Type B pancreatic cell (in vitro differentiated cells): Measurements from ENCODE around the gene DLX5. TPM values are rescaled to one million over a fixed set of nuclear protein-coding genes. Genes with fewer than 3 reads are reported as not detected.

Source experiments
- DNase-seq: peaks from one replicate; pipeline ENCODE4 v3.0.0; 2021; ENCODE audit warnings: mixed read lengths; ENCODE audit not compliant: unreplicated experiment; ENCODE audit errors: extremely low spot score
- H3K27ac Mint-ChIP-seq: 2 replicates; pipeline ENCODE4 v1.8.0; 2021; ENCODE audit warnings: mild to moderate bottlenecking, mixed read lengths
- H3K27me3 Mint-ChIP-seq: 2 replicates; pipeline ENCODE4 v1.8.0; 2021; ENCODE audit warnings: mixed read lengths
- H3K36me3 Mint-ChIP-seq: 2 replicates; pipeline ENCODE4 v1.8.0; 2021; ENCODE audit warnings: mixed read lengths
- H3K4me1 Mint-ChIP-seq: one replicate; pipeline ENCODE4 v1.8.0; 2021; ENCODE audit warnings: mixed read lengths; ENCODE audit not compliant: unreplicated experiment
- H3K4me3 Mint-ChIP-seq: 2 replicates; pipeline ENCODE4 v1.8.0; 2021; ENCODE audit warnings: mild to moderate bottlenecking, mixed read lengths
- H3K9me3 Mint-ChIP-seq: 2 replicates; pipeline ENCODE4 v1.8.0; 2021; ENCODE audit warnings: mixed read lengths
- CTCF ChIP-seq: fragments of 200-600 bp; sonication (generic); conservative IDR thresholded peaks from 2 replicates; pipeline ENCODE4 v1.5.0; 2021; ENCODE audit warnings: antibody characterized with exemption, mild to moderate bottlenecking
- total RNA-seq: library from RNA; stranded (reverse); gene quantifications from 2 replicates; pipeline ENCODE4 v1.2.1, GENCODE V29; 2021; ENCODE audit warnings: low replicate concordance

The DLX5 gene
- total RNA-seq, 1 donor from 2014 or later, result 37.9 TPM

- Mint-ChIP-seq H3K4me3 (peak overlapping the region; percentile 88), H3K9me3 (peaks cover 7% of the 10 kb centered on the region), H3K36me3 (peaks cover 13% of the 10 kb centered on the region), H3K27me3 (peaks cover 98% of the 10 kb centered on the region), H3K27ac (peak overlapping the region; percentile 68), H3K4me1 (peaks cover 61% of the 10 kb centered on the region)
- TF ChIP-seq CTCF, result no peak
- DNase-seq, result no peak
These were observed 28.3 kb downstream of the DLX5 start for GRCh38 chr7:96996111-96996957.

- TF ChIP-seq CTCF, result no peak
- H3K36me3 Mint-ChIP-seq, result peaks cover 13% of the 10 kb centered on the region
- H3K4me3 Mint-ChIP-seq, result no peak overlapping the region
- no peak for DNase-seq
- H3K9me3 Mint-ChIP-seq, result peaks cover 7% of the 10 kb centered on the region
- H3K27me3 Mint-ChIP-seq, result peaks cover 98% of the 10 kb centered on the region
- H3K27ac Mint-ChIP-seq, result no peak overlapping the region
- H3K4me1 Mint-ChIP-seq, result peaks cover 54% of the 10 kb centered on the region
These were observed 29.1 kb downstream of the DLX5 start for GRCh38 chr7:96995406-96996110.

GRCh38 chr7:96993980-96994379 lies 30.7 kb downstream of the DLX5 start:
- no peak overlapping the region for H3K4me3 Mint-ChIP-seq
- no peak for DNase-seq
- H3K36me3 Mint-ChIP-seq, result peaks cover 13% of the 10 kb centered on the region
- H3K9me3 Mint-ChIP-seq, result peaks cover 7% of the 10 kb centered on the region
- H3K27ac Mint-ChIP-seq, result no peak overlapping the region
- H3K4me1 Mint-ChIP-seq, result peaks cover 47% of the 10 kb centered on the region
- TF ChIP-seq CTCF, result no peak
- peaks cover 96% of the 10 kb centered on the region for H3K27me3 Mint-ChIP-seq

GRCh38 chr7:96993094-96993865 lies 31.4 kb downstream of the DLX5 start:
- Mint-ChIP-seq H3K27ac (no peak overlapping the region), H3K27me3 (peaks cover 96% of the 10 kb centered on the region), H3K36me3 (peaks cover 13% of the 10 kb centered on the region), H3K9me3 (peaks cover 7% of the 10 kb centered on the region), H3K4me3 (peak overlapping the region; percentile 63), H3K4me1 (peaks cover 48% of the 10 kb centered on the region)
- DNase-seq, result no peak
- no peak for TF ChIP-seq CTCF

- H3K27me3 Mint-ChIP-seq, result peaks cover 96% of the 10 kb centered on the region
- H3K4me3 Mint-ChIP-seq, result peak overlapping the region; percentile 63
- no peak for TF ChIP-seq CTCF
- peaks cover 13% of the 10 kb centered on the region for H3K36me3 Mint-ChIP-seq
- H3K4me1 Mint-ChIP-seq, result peaks cover 46% of the 10 kb centered on the region
- DNase-seq, result no peak
- H3K9me3 Mint-ChIP-seq, result peaks cover 7% of the 10 kb centered on the region
- no peak overlapping the region for H3K27ac Mint-ChIP-seq
These were observed 32.2 kb downstream of the DLX5 start for GRCh38 chr7:96992192-96993005.
